Peyer's patch (tissue), 4 donors: ENCODE data around the gene RAD51AP2. TPM values are rescaled to one million over a fixed set of nuclear protein-coding genes. Genes with fewer than 3 reads are reported as not detected.

Source experiments
- DNase-seq, 3 donors: peaks; one replicate each; pipeline ENCODE4 v3.0.0-alpha.2; 2017 to 2019
- H3K27ac ChIP-seq, 4 donors: fragments of 200-600 bp; sonication (generic); one replicate each; pipeline ENCODE4 v1.5.1; 2016 to 2019
- H3K27me3 ChIP-seq, 2 donors: fragments of 200-600 bp; sonication (generic); one replicate each; pipeline ENCODE4 v1.5.1; 2019
- H3K36me3 ChIP-seq, 3 donors: fragments of 200-600 bp; sonication (generic); one replicate each; pipeline ENCODE4 v1.5.1; 2016 to 2019
- H3K4me1 ChIP-seq, 4 donors: fragments of 200-600 bp; sonication (generic); one replicate each; pipeline ENCODE4 v1.5.1; 2016 to 2019
- H3K4me3 ChIP-seq, 4 donors: fragments of 200-600 bp; sonication (generic); 1 replicate in 3 of 4; 2 replicates in 1 of 4; pipeline ENCODE4 v1.5.1; 2016 to 2019; ENCODE audit warnings: mild to moderate bottlenecking in 1 of 4
- H3K9me3 ChIP-seq, 4 donors: fragments of 200-600 bp; sonication (generic); one replicate each; pipeline ENCODE4 v1.5.1; 2016 to 2019; ENCODE audit warnings: mild to moderate bottlenecking in 1 of 4
- CTCF ChIP-seq, 6 experiments: fragments of 450-650 bp in 4 of 6; fragments of 200-600 bp in 2 of 6; sonication (generic) in 1 of 6; IDR thresholded peaks; one replicate each; pipeline ENCODE4 v1.5.1; 2017 to 2019; ENCODE audit warnings: antibody characterized with exemption in 6 of 6, mild to moderate bottlenecking in 3 of 6, moderate library complexity in 1 of 6
- POLR2A ChIP-seq, 2 donors: fragments of 450-650 bp; IDR thresholded peaks; one replicate each; pipeline ENCODE4 v1.5.1; 2017; ENCODE audit warnings: antibody characterized with exemption in 2 of 2, mild to moderate bottlenecking in 2 of 2, moderate library complexity in 2 of 2
- total RNA-seq, 4 donors: library from RNA; depleted of rRNA; stranded (reverse); fragments of >200 nt; gene quantifications; one replicate each; pipeline ENCODE4 v1.1.0, GENCODE V29; 2016

RAD51AP2 gene
- total RNA-seq, 4 donors from 2014 or later, result not detected

DNA sequence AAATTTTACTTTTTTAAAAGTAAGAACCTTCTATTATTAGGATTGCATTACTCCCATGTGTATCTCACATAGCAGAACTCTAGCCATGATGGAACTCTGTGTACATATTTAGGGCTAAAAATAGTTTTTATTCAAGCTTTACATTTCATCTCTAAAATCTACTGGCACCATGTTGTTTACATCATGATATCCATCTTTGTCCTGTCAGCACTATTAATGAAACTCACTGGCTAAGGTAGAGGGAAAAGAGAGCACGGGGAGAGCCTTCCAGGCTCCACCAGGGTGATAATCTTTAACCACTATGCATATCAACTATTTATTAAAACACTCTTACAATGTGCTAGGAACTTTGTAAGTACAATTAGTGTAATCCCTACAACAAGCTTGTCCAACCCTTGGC lies 34.7 kb downstream of the RAD51AP2 start:
- no peak overlapping the region for H3K27ac ChIP-seq
- H3K4me1 ChIP-seq, result no peaks in the 10 kb centered on the region
- no peaks in the 10 kb centered on the region for H3K9me3 ChIP-seq
- no peak overlapping the region for H3K4me3 ChIP-seq
- DNase-seq, result no peak
- H3K27me3 ChIP-seq, result no peaks in the 10 kb centered on the region
- H3K36me3 ChIP-seq, result no peaks in the 10 kb centered on the region
- TF ChIP-seq POLR2A (IDR thresholded peaks at IDR 0.05), result no peak
- no peak for TF ChIP-seq CTCF (IDR thresholded peaks at IDR 0.05)

DNA sequence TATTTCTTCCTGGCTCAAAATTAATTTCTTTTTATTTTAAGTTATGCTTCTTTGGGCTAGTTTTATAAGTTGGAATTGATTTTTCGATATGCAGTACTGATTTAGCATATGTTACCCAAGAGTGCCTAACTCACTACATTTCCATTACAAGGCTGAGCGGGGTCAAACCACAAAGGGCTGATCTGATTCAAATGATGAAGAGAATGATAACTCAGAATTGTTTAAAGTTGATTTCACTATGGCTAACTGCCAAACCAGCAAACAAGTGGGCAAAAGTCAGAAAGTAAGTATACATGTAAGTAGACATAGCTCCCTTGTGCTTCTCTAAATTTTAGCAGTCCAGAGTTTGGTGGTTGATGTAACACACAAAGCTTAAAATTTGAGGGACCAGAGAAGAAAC lies 35.6 kb downstream of the RAD51AP2 start:
- Histone ChIP-seq H3K4me3 (no peak overlapping the region), H3K4me1 (no peaks in the 10 kb centered on the region), H3K9me3 (no peaks in the 10 kb centered on the region), H3K27me3 (no peaks in the 10 kb centered on the region), H3K36me3 (no peaks in the 10 kb centered on the region), H3K27ac (no peak overlapping the region)
- TF ChIP-seq POLR2A (IDR thresholded peaks at IDR 0.05) (no peak), CTCF (IDR thresholded peaks at IDR 0.05) (no peak)
- DNase-seq, result no peak

- no peak for DNase-seq
- H3K27ac ChIP-seq, result no peak overlapping the region
- H3K4me3 ChIP-seq, result no peak overlapping the region
- no peaks in the 10 kb centered on the region for H3K4me1 ChIP-seq
- no peaks in the 10 kb centered on the region for H3K27me3 ChIP-seq
- TF ChIP-seq CTCF (IDR thresholded peaks at IDR 0.05) (no peak), POLR2A (IDR thresholded peaks at IDR 0.05) (no peak)
- H3K9me3 ChIP-seq, result no peaks in the 10 kb centered on the region
- no peaks in the 10 kb centered on the region for H3K36me3 ChIP-seq
These were observed 38.4 kb downstream of the RAD51AP2 start for GRCh38 chr2:17479875-17480274.

DNA sequence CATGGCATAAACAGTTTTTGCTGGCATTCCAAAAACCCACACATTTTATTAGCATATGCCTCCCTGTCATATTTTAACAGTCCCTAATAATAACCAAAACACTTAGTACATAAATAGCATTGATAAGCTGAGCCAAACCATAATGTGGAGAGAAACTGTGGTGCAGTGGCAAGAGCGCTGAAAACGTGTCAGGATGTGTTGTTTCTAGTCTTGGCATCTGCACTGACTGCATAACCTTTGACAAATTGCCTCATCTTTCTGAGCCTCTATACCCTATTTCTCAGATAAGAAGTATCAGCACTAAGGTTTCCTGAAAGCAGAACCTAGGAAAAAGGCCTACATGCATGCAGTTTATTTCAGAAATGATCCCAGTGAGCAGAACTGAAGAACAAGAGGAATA lies 41.4 kb downstream of the RAD51AP2 start:
- no peak overlapping the region for H3K4me3 ChIP-seq

GRCh38 chr2:17476064-17476463 lies 42.2 kb downstream of the RAD51AP2 start:
- Histone ChIP-seq H3K4me1 (no peaks in the 10 kb centered on the region), H3K27ac (no peak overlapping the region), H3K4me3 (no peak overlapping the region), H3K36me3 (no peaks in the 10 kb centered on the region), H3K9me3 (no peaks in the 10 kb centered on the region), H3K27me3 (no peaks in the 10 kb centered on the region)
- TF ChIP-seq CTCF (IDR thresholded peaks at IDR 0.05) (no peak), POLR2A (IDR thresholded peaks at IDR 0.05) (no peak)
- no peak for DNase-seq

More for the DNA sequence above, 41.4 kb downstream of the RAD51AP2 start:
- Histone ChIP-seq H3K4me1 (no peaks in the 10 kb centered on the region), H3K9me3 (no peaks in the 10 kb centered on the region), H3K27me3 (no peaks in the 10 kb centered on the region), H3K36me3 (no peaks in the 10 kb centered on the region), H3K27ac (no peak overlapping the region)
- TF ChIP-seq CTCF (IDR thresholded peaks at IDR 0.05) (no peak), POLR2A (IDR thresholded peaks at IDR 0.05) (no peak)
- DNase-seq, result no peak

- Histone ChIP-seq H3K9me3 (no peaks in the 10 kb centered on the region), H3K4me3 (no peak overlapping the region), H3K27me3 (no peaks in the 10 kb centered on the region), H3K27ac (no peak overlapping the region), H3K36me3 (no peaks in the 10 kb centered on the region), H3K4me1 (no peaks in the 10 kb centered on the region)
- no peak for DNase-seq
- TF ChIP-seq CTCF (IDR thresholded peaks at IDR 0.05), result no peak
- no peak for TF ChIP-seq POLR2A (IDR thresholded peaks at IDR 0.05)
These were observed 43.0 kb downstream of the RAD51AP2 start for GRCh38 chr2:17475286-17475685.
